HG03575 (cell line): ENCODE measurements around the gene INSR.

Experiments used
- ATAC-seq: cut with Tn5 transposase; IDR thresholded peaks from one replicate; pipeline ENCODE4 v1.9.1; 2021; ENCODE audit not compliant: unreplicated experiment, insufficient number of reproducible peaks, low FRiP score; ENCODE audit errors: extremely low read depth

The INSR gene

GRCh38 chr19:7301525-7301924 lies 7.3 kb upstream of the INSR start:
- no peak for ATAC-seq

DNA sequence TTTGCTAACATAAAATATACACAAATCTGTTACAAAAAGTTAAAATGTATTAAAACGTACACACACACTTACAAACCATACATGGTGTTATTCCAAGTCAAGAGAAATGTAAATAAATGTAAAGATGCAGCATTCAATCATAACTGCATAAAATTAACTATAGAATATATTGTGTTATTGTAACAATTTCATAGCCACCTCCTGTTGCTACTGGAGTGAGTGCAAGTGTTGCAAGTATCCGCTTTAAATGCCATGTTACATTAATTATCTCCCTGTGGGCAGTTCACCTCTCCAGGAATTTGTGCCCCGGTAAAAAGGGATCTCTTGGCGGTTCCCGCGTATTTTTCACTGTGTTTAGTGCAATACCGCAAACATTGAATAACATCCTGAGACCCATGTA lies 3.5 kb upstream of the INSR start:
- ATAC-seq, result no peak

GRCh38 chr19:7295912-7296536 lies 1.8 kb upstream of the INSR start:
- ATAC-seq, result no peak

DNA sequence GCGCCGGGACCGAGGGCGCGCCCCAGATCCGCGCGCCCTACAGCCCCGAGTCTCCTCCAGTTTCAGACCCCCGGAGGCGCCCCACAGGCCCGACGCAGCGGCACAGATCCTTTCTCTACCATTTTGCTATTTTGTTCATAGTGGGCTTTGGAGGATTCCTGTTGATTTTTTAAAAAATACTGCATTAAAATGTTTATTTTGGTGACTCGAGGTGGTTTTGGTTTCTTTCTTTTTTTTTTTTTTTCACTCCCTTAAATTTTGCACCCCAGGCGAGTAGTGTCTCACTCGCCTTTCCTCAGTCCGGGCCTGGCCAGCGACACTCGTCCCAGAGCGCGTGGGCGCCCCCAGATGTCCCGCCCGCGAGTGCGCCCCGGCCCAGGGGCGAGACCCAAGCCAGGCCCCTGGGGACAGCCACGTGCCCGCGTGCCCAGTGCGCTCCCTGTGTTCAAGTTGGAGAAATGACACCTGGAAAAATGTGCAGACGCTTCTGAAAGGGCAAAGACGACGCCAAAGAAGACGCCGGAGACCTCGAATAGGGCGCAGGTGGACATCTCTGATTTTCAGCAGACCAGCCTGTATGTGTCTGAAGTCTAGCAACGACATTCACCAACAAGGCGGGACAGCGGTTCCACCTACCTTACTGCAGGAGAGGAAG lies 471 bp upstream of the INSR start:
- no peak for ATAC-seq

- no peak for ATAC-seq
These were observed 1.1 kb downstream of the INSR start for GRCh38 chr19:7292950-7293761.

DNA sequence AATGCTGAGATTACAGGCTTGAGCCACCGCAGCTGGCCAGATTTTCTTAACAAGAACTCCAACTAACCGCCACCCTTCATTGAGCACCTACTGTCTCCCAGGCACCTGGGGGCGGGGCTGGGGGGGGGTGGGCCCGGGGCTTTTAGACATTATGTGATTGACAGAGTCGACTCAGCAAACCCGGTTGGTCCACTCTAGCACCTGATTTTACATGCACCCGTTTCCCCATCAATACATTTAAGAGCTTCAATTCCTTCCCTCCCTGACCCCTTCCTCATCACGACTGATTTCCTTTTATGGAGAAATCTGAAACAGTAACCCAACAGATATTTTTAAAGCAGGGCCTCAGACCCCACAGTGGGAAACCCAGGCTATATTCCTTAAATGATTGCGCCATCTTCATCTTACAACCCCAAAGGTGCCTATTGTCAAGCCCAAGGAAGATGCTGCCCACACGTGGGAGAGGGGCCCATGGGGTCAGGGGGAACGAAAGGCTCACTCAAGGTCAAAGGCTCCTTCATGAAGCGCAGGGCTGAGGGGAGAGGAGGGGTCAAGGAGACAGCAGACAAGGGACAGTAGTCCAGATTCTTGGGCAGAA lies 1.8 kb downstream of the INSR start:
- ATAC-seq, result no peak

GRCh38 chr19:7288977-7289376 lies 5.2 kb downstream of the INSR start:
- ATAC-seq, result no peak

DNA sequence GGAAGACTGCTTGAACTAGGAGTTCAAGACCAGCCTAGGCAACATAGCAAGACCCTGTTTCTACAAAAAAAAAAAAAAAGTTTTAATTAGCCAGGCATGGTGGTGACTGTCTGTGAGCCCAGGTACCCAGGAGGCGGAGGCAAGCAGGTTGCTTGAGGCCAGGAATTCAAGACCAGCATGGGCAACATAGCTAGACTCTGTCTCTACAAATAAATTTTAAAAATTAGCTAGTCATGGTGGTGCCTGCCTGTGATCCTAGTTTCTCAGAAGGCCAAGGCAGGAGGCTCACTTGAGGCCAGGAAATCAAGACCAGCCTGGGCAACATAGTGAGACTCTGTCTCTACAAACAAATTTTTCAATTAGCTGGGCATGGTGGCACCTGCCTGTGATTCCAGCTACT lies 6.1 kb downstream of the INSR start:
- no peak for ATAC-seq

GRCh38 chr19:7287722-7288121 lies 6.5 kb downstream of the INSR start:
- no peak for ATAC-seq

DNA sequence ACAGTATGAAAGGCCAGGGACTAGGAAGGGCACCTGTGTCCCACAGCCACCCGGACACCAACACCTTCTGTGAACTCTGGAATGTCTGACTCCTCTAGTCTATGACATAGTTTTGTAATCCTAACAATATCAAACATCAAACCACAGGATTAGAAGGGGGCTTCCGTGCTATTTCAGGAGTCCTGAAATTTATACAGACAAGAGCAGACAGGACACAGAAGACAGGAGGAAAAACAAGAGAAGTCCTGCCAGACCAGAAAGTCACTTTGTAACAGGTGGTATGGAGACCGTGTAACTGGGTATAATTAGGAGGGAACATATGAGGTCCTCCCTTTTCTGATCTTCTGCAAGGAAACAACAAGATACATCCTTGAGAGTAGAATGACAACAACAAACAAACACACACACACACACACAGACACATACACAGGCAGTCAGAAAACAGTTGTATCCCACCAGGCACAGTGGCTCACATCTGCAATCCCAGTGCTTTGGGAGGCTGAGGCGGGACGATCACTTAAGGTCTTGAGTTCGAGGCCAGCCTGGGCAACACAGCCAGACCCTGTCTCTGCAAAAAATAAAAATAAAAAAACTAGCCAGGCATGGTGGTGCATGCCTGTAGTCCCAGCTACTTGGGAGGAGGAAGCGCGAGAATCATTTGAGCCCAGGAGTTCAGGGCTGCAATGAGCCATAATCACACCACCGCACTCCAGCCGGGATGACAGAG lies 13.1 kb downstream of the INSR start:
- no peak for ATAC-seq

DNA sequence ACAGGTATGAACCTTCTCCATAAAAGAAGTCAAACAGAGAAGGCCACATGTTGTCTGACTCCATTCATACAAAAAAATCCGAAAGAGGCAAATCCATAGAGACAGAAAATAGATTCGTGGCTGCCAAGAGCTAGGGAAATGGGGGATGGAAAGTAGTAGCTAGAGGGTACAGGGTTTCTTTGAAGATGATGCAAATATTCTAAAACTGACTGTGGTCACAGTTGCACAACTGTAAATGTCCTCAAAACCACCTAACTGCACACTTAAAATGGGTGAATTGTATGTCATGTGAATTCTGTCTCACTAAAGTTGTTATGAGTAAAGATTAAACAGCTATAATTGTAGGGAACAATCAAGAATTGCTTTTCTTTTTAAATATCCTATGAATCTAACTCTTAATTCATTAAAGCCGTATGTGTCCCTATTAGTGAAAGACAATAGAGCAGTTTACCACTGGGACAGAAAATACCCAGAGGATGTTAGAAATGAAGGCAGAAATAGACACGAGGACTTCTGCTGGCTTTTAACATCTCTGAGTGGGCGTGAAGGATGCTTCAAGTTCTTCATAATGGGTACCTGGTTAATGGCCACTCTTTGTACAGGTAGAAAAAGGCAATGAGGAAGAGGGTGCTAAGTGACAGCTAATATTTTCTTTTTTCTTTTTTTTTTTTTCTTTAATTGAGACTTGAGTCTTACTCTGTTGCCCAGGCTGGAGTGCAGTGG lies 21.2 kb downstream of the INSR start:
- ATAC-seq, result no peak

DNA sequence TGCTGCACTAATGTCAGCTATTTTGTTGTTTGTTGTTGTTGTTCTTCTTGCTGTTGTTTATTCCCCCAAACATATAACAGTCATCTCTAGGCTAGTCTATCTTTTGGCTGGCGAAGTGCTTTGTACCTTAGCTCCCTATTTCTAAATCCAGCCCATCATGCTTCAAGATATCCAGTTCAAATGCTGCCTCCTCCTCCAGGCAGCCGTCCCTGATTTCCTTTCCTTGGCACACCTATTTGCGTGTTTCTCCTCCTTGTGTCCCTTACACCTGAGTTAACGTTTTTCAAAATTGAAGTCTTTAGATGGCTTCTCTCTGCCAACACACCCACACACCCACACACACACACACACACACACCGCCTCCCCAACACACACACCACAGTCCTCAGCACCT lies 25.5 kb downstream of the INSR start:
- ATAC-seq, result no peak

- no peak for ATAC-seq
These were observed 26.2 kb downstream of the INSR start for GRCh38 chr19:7267792-7268704.

GRCh38 chr19:7266832-7267231 lies 27.4 kb downstream of the INSR start:
- no peak for ATAC-seq

- ATAC-seq, result no peak
These were observed 28.3 kb downstream of the INSR start for GRCh38 chr19:7265963-7266362.

GRCh38 chr19:7264858-7265257 lies 29.4 kb downstream of the INSR start:
- ATAC-seq, result no peak

DNA sequence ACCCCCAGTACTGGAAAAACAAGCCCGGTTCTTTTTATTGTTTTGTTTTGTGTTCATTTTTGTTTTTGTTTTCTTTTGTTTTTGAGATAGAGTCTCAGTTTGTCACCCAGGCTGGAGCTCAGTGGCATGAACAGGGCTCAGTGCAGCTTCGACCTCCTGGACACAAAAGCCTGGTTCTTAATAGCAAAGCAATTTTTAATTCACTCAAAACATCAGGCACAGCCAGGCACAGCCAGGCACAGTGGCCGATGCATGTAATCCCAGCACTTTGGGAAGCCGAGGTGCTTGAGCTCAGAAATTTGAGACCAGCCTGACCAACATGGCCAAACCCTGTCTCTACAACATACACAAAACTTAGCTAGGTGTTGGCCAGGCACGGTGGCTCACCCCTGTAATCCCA lies 30.7 kb downstream of the INSR start:
- ATAC-seq, result no peak

DNA sequence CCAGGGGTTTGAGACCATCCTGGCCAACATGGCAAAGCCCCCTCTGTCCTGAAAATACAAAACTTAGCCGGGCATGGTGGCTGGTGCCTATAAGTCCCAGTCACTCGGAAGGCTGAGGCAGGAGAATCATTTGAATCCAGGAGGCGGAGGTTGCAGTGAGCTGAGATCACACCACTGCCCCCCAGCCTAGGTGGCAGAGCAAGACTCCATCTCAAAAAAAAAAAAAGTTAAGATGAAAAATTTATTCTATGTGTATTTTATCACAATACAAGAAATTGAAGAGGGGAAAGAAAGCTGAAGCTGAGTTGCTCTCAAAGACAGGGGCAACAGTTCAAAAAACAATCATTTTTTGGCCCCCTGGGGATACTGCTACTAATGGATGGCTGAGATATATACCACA lies 31.1 kb downstream of the INSR start:
- ATAC-seq, result no peak
